C1 segment of cervical spinal cord (tissue), 14 donors: Measurements from ENCODE around the gene MLST8.
A peak's percentile ranks its signal among the peaks of the same experiment; 100 is the strongest.

Experiments used
- DNase-seq, 14 donors: peaks; one replicate each; lab custom pipeline; 2025; lab: John Stamatoyannopoulos, UW

The MLST8 gene

GRCh38 chr16:2206780-2207433 lies 1.7 kb downstream of the MLST8 start:
- DNase-seq: peak in 1 of 14 donors; percentile 37

GRCh38 chr16:2207872-2208271 lies 2.6 kb downstream of the MLST8 start:
- no peak for DNase-seq

- DNase-seq: peak in 1 of 14 donors; percentile 14
These were observed 3.1 kb downstream of the MLST8 start for GRCh38 chr16:2208308-2208707.

GRCh38 chr16:2208772-2209171 lies 3.5 kb downstream of the MLST8 start:
- DNase-seq: no peak

GRCh38 chr16:2209258-2210008 lies 4.2 kb downstream of the MLST8 start:
- no peak for DNase-seq

- no peak for DNase-seq
These were observed 4.7 kb downstream of the MLST8 start for GRCh38 chr16:2210009-2210332.

GRCh38 chr16:2210386-2211365 lies 5.4 kb downstream of the MLST8 start, which contains the start of gene BRICD5:
BRICD5 (minus strand) TSS chr16:2210863; CDS start chr16:2210833, 30 bp downstream.
- DNase-seq: no peak

- no peak for DNase-seq
These were observed 6.7 kb downstream of the MLST8 start for GRCh38 chr16:2211923-2212347.

- peak in 1 of 14 donors; percentile 84 for DNase-seq
These were observed 7.4 kb downstream of the MLST8 start for GRCh38 chr16:2212362-2213324.

GRCh38 chr16:2213817-2214718 lies 8.8 kb downstream of the MLST8 start:
- no peak for DNase-seq

GRCh38 chr16:2214719-2214968 lies 9.4 kb downstream of the MLST8 start, which contains the start of gene PGP:
PGP (minus strand) TSS chr16:2214840; CDS start chr16:2214777, 63 bp downstream.
- DNase-seq: no peak

GRCh38 chr16:2216330-2216729 lies 11.1 kb downstream of the MLST8 start:
- DNase-seq: no peak

- peak; percentile 86 to 99 (median 95) for DNase-seq
These were observed 18.1 kb downstream of the MLST8 start, which contains the start of gene E4F1 for GRCh38 chr16:2223221-2223941. E4F1 (plus strand) TSS chr16:2223591; CDS start chr16:2223614, 23 bp downstream.

- peak in 3 of 14 donors; percentile 34 to 60 (median 59) for DNase-seq
These were observed 18.8 kb downstream of the MLST8 start for GRCh38 chr16:2223942-2224486.

GRCh38 chr16:2226245-2226793 lies 21.1 kb downstream of the MLST8 start:
- no peak for DNase-seq

- DNase-seq: no peak
These were observed 21.7 kb downstream of the MLST8 start for GRCh38 chr16:2226918-2227317.

- no peak for DNase-seq
These were observed 23.0 kb downstream of the MLST8 start for GRCh38 chr16:2228161-2228824.

- no peak for DNase-seq
These were observed 23.8 kb downstream of the MLST8 start for GRCh38 chr16:2229091-2229490.
